Hepatocyte (in vitro differentiated cells): ENCODE measurements around the gene LRRC27. TPM values are rescaled to one million over a fixed set of nuclear protein-coding genes. Genes with fewer than 3 reads are reported as not detected.
"Not testable (repeated sequence)": the region's sequence is repeated elsewhere in the genome, so short reads cannot be mapped to it uniquely, and the experiment has no call there.

Experiments
- DNase-seq: peaks from one replicate; pipeline ENCODE4 v3.0.0-alpha.2; 2016; ENCODE audit warnings: low spot score
- H2AFZ ChIP-seq: fragments of 200-600 bp; sonication (generic); 2 replicates; pipeline ENCODE4 v1.6.0; 2016; ENCODE audit warnings: antibody characterized with exemption, mild to moderate bottlenecking
- H3K27ac ChIP-seq: fragments of 200-600 bp; sonication (generic); 2 replicates; pipeline ENCODE4 v1.5.1; 2016; ENCODE audit warnings: mild to moderate bottlenecking
- H3K27me3 ChIP-seq: fragments of 200-600 bp; sonication (generic); 2 replicates; pipeline ENCODE4 v1.6.1; 2016
- H3K36me3 ChIP-seq: fragments of 200-600 bp; sonication (generic); replicated peaks from 2 replicates; pipeline ENCODE4 v1.5.1; 2016; ENCODE audit warnings: low read depth; ENCODE audit not compliant: insufficient read depth
- H3K4me1 ChIP-seq: fragments of 200-600 bp; sonication (generic); 2 replicates; pipeline ENCODE4 v1.5.1; 2016; ENCODE audit warnings: mild to moderate bottlenecking, moderate library complexity; ENCODE audit not compliant: insufficient read depth
- H3K4me2 ChIP-seq: fragments of 200-600 bp; sonication (generic); 2 replicates; pipeline ENCODE4 v1.6.0; 2016
- H3K4me3 ChIP-seq: fragments of 200-600 bp; sonication (generic); 2 replicates; pipeline ENCODE4 v1.5.1; 2016; ENCODE audit warnings: mild to moderate bottlenecking
- H3K79me2 ChIP-seq: fragments of 200-600 bp; sonication (generic); 2 replicates; pipeline ENCODE4 v1.6.0; 2017; ENCODE audit warnings: mild to moderate bottlenecking
- H3K9me2 ChIP-seq: fragments of 200-600 bp; sonication (generic); replicated peaks from 2 replicates; pipeline ENCODE4 v1.6.0; 2017; ENCODE audit warnings: mild to moderate bottlenecking; ENCODE audit not compliant: insufficient read depth
- H3K9me3 ChIP-seq: fragments of 200-600 bp; sonication (generic); 2 replicates; pipeline ENCODE4 v1.5.1; 2016; ENCODE audit warnings: low read depth, mild to moderate bottlenecking
- H4K20me1 ChIP-seq: fragments of 200-600 bp; sonication (generic); 2 replicates; pipeline ENCODE4 v1.6.0; 2016; ENCODE audit warnings: mild to moderate bottlenecking; ENCODE audit not compliant: insufficient read depth, poor library complexity, severe bottlenecking
- EZH2 ChIP-seq: fragments of 200-600 bp; sonication (generic); IDR thresholded peaks from 2 replicates; pipeline ENCODE4 v1.6.1; 2016; ENCODE audit warnings: antibody characterized with exemption, mild to moderate bottlenecking, borderline replicate concordance
- EZH2phosphoT487 ChIP-seq: fragments of 200-600 bp; sonication (generic); IDR thresholded peaks from one replicate; pipeline ENCODE4 v1.6.1; 2018; ENCODE audit warnings: antibody characterized with exemption, mild to moderate bottlenecking, low read depth, moderate library complexity; ENCODE audit not compliant: unreplicated experiment, severe bottlenecking
- WGBS: methylation state at CpG from one replicate; pipeline ENCODE4 v1.1.6; 2016; ENCODE audit warnings: low lambda C conversion rate; ENCODE audit errors: missing lambda C conversion rate; 5-methylcytosine and 5-hydroxymethylcytosine counted together
- polyA plus RNA-seq: library from polyadenylated mRNA; unstranded; fragments of >200 nt; fragmentation: Nextera tagmentation; extraction: Ambion mirVana; gene quantifications from 2 replicates; pipeline ENCODE4 v1.2.1, GENCODE V29; 2016
- total RNA-seq: library from RNA; depleted of rRNA; stranded (reverse); fragments of >200 nt; gene quantifications from 2 replicates; pipeline ENCODE4 v1.2.3, GENCODE V29; 2014
- TF ChIP-seq, protein P1 (sequence below): fragments of 200-600 bp; sonication (generic); IDR thresholded peaks from 2 replicates; pipeline ENCODE4 v1.5.1; 2016; ENCODE audit warnings: antibody characterized with exemption, mild to moderate bottlenecking; ENCODE audit not compliant: poor library complexity

Gene LRRC27
- total and polyA plus RNA-seq, 2 experiments from 2014 or later = 7.5 to 8.3 TPM

DNA sequence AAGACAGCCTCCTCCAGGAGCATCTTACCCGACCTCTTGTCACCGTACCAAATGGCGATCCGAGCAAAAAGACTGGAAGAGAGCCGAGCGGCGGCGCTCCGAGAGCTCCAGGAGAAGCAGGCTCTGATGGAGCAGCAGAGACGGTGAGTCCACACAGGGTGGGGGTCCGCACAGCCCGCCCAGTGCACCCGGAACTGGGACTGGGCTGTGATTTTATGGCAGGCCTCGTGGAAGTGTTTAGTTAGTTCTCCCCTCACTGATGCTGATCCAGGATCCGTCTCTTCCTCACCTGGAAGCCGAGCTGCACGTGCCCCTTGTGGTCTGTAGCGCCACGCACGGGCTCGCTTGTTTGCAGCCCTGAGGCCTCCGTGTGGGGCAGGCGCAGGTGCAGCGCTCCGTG is 19.6 kb downstream of the LRRC27 start:
- no peaks in the 10 kb centered on the region for H3K36me3 ChIP-seq
- no peaks in the 10 kb centered on the region for H3K27me3 ChIP-seq
- H3K4me2 ChIP-seq = no peak overlapping the region
- no peak overlapping the region for H3K4me3 ChIP-seq
- no peaks in the 10 kb centered on the region for H3K9me2 ChIP-seq
- H3K79me2 ChIP-seq = no peaks in the 10 kb centered on the region
- H3K27ac ChIP-seq = no peak overlapping the region
- no peaks in the 10 kb centered on the region for H3K9me3 ChIP-seq
- DNase-seq = no peak
- 83% methylated on average over 25 of the region's 25 CpGs for WGBS
- no peak overlapping the region for H2AFZ ChIP-seq
- H4K20me1 ChIP-seq = no peaks in the 10 kb centered on the region
- H3K4me1 ChIP-seq = no peaks in the 10 kb centered on the region
- TF ChIP-seq EZH2 (no peak), EZH2phosphoT487 (no peak)
- TF ChIP-seq, protein P1, sequence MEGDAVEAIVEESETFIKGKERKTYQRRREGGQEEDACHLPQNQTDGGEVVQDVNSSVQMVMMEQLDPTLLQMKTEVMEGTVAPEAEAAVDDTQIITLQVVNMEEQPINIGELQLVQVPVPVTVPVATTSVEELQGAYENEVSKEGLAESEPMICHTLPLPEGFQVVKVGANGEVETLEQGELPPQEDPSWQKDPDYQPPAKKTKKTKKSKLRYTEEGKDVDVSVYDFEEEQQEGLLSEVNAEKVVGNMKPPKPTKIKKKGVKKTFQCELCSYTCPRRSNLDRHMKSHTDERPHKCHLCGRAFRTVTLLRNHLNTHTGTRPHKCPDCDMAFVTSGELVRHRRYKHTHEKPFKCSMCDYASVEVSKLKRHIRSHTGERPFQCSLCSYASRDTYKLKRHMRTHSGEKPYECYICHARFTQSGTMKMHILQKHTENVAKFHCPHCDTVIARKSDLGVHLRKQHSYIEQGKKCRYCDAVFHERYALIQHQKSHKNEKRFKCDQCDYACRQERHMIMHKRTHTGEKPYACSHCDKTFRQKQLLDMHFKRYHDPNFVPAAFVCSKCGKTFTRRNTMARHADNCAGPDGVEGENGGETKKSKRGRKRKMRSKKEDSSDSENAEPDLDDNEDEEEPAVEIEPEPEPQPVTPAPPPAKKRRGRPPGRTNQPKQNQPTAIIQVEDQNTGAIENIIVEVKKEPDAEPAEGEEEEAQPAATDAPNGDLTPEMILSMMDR = no peak

DNA sequence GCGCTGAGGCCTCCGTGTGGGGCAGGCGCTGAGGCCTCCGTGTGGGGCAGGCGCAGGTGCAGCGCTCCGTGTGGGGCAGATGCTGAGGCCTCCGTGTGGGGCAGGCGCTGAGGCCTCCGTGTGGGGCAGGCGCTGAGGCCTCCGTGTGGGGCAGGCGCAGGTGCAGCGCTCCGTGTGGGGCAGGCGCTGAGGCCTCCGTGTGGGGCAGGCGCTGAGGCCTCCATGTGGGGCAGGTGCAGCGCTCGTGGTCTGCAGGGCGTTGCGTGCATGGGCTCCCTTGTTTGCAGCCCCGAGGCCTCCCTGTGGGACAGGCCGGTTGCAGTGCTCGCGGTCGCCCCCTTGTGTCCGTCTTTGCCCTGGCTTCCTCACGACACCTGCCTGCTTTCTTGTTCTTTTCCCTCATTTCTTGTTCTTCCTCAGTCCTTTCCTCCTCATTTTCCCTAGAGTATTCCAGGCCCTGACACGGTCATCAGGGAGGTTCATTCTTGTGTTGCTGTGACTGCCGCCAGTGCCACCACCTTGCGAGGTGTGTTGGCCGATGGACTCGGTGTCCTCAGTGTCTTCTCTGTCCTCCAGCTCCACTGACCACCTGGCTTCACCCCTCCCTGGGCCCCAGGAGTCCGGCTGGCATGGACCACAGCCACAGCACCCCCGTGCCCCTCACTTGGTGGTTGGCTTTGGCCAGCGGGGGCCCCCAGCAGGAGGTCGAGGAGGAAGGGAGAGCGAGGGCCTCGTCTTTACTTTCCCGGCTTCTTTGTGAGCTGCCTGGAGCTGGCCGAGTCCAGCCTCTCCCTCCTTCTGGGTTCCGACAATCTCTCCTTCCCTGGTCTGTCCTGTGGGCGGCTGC is 20.7 kb downstream of the LRRC27 start:
- not testable (repeated sequence) for H3K9me2 ChIP-seq, H3K4me1 ChIP-seq, H3K79me2 ChIP-seq, H2AFZ ChIP-seq, H3K27ac ChIP-seq, H3K9me3 ChIP-seq, H3K4me2 ChIP-seq, H4K20me1 ChIP-seq, H3K4me3 ChIP-seq, H3K36me3 ChIP-seq, H3K27me3 ChIP-seq
- TF ChIP-seq, protein P1 = peak; percentile 65
- peak; percentile 71 for DNase-seq
- 56% methylated on average over 24 of the region's 44 CpGs for WGBS

DNA sequence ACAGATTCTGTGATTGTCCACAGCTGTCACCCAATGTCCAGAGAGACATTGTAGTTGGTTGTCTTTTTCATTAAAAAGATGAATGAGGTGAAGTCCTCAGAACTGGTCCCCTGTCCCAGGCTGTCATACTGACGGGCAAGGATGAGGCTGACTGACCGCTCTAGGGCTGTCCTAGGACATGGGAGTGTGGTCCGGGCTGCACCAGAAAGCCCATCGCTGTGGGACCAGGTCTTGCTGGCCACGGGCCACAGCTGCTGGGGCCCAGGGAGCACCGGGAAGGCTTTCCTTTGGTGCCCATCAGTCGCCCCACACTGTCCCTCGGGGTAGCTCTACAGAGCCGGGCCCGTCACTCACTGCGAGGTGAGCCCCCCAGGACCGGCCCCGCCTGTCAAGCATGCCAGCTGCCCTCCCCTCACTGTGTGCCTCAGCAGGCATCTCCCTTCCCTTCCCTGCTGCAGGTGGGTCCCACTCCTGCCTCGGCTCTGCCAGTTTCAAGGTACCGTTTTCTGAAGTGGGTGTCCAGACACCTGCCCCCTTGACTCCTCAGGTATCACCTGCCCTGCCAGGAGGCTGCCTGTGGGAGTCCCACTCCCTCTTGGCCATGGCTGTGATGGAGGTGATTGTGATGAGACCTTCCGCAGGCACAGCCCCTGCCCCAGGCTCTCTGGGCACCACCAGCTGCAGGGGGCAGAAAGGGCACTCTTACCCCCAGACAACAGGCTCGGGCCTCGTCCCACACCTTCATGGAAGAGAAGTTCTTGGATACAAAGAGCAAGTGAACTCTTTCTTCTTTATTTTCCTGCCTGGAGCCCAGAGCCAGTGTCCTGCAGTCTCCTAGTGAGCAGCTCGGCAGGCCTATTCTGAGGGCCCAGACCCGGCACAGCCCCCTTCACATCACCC is 21.7 kb downstream of the LRRC27 start:
- Histone ChIP-seq H3K9me3 (no peaks in the 10 kb centered on the region), H3K4me3 (no peak overlapping the region), H2AFZ (no peak overlapping the region), H3K79me2 (no peaks in the 10 kb centered on the region), H4K20me1 (no peaks in the 10 kb centered on the region), H3K27ac (no peak overlapping the region), H3K27me3 (no peaks in the 10 kb centered on the region), H3K9me2 (no peaks in the 10 kb centered on the region), H3K4me1 (no peaks in the 10 kb centered on the region), H3K36me3 (no peaks in the 10 kb centered on the region), H3K4me2 (no peak overlapping the region)
- no peak for TF ChIP-seq EZH2phosphoT487
- TF ChIP-seq, protein P1 = no peak
- TF ChIP-seq EZH2 = no peak
- no peak for DNase-seq
- WGBS = 90% methylated on average over 20 of the region's 20 CpGs
